Stimulated activated CD4-positive, alpha-beta T cell treated with anti-CD3 and anti-CD28 coated beads, Interleukin-4, amount 100 ng/mL, for 24 hours (primary cell): ENCODE results near the gene KCNE5.
"Not testable (repeated sequence)": the region's sequence is repeated elsewhere in the genome, so short reads cannot be mapped to it uniquely, and the experiment has no call there.

Experiments
- DNase-seq: peaks from one replicate; pipeline ENCODE4 v3.0.0-alpha.2; 2020

Gene KCNE5

DNA sequence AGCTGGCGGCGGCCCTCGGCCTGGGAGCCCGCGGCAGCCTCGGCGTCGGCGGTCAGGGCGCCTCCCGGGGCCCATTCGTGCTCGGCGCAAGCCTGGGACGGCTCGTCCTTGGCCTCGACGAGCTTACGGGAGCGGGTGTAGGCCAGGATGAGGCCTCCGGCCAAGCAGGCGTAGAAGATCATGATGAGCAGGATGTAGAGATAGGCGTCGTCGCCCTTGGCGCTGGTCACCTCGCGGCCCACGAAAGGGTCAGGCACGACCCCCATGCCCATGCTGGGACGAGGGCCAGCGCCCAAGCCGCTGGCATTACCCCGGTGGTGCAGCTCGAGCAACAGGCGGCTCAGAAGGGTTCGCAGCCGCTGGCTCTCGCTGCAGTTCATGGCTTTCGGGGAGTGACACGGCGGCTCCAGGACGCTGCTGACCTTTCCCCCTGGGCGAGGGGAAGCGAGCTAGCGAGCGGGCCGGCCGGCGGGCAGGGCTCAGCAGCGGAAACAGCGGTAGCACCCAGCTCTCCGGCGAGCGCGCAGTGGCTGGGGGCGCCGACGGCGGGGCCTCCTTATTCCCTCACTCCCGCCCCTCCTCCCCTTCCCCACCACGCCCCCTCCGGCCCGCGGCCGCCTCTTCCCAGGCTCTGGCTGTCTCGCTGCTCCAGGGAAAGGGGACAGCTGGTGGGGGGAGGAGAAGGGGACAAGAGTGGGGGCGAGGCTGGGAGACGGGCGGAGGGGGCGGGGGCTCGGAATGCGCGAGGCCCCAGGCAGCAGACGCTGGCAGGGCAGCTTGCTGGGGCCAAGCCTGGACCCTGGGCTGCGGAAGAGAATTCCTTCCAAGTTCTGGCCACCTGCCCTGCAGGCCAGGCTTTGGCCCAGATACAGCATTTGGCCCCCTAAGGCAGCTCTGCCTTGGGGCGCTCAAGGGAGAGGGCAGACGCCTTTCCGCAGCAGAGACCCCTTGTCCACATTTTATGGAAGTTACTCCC lies at the start of gene KCNE5:
Gene KCNE5, minus strand, starts transcription at position 532 of the 976 bp plus-strand sequence. Its CDS starts 152 bp downstream, at position 380.
- DNase-seq, result no peak

GRCh38 chrX:109672239-109672638 lies 47.3 kb upstream of the KCNE5 start:
- no peak for DNase-seq

GRCh38 chrX:109671170-109671569 lies 46.2 kb upstream of the KCNE5 start:
- DNase-seq, result not testable (repeated sequence)

DNA sequence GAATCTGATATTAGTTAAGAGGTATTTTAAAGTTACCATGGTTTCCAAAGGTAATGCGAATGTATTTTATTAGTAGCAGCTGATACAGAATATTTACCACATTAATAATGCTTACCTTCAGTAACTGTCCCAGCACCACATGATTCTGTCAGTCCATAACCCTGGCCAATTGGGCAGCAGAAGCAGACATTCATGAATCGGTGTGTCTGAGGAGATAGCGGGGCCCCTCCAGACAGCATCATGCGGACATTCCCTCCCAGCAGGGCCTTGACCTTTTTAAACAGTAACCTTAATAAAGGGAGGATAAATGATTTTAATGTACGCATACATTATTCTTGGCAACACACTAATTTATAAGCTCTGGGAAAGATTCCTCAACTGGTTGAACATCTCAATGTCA lies 43.0 kb upstream of the KCNE5 start:
- no peak for DNase-seq

- no peak for DNase-seq
Observed at GRCh38 chrX:109660435-109661143, 35.6 kb upstream of the KCNE5 start.

- no peak for DNase-seq
Observed at GRCh38 chrX:109658391-109658790, 33.4 kb upstream of the KCNE5 start.

DNA sequence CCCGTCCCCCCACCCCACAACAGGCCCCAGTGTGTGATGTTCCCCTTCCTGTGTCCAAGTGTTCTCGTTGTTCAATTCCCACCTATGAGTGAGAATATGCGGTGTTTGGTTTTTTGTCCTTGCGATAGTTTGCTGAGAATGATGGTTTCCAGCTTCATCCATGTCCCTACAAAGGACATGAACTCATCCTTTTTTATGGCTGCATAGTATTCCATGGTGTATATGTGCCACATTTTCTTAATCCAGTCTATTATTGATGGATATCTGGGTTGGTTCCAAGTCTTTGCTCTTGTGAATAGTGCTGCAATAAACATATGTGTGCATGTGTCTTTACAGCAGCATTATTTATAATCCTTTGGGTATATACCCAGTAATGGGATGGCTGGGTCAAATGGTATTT lies 32.4 kb upstream of the KCNE5 start:
- not testable (repeated sequence) for DNase-seq

DNA sequence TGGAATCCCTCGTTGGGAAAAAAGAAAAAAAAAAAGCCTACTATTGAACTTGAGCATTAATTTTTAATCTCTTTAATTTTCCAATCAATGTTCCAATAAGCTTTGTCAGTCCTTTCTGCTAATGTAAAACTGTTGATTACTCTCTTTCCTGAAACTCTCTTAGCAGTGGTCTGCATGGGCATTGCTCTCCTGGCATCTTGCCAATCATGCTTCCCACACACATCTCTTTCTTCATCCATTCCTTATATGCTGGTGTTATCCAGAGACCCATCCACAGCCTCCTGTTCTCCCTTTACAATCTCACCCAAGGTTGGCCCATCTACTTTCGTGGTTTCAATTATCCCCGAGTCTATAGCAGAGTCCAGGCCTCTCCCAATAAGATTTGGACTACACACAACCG lies 31.8 kb upstream of the KCNE5 start:
- no peak for DNase-seq

- no peak for DNase-seq
Observed at GRCh38 chrX:109655502-109656201, 30.7 kb upstream of the KCNE5 start.

DNA sequence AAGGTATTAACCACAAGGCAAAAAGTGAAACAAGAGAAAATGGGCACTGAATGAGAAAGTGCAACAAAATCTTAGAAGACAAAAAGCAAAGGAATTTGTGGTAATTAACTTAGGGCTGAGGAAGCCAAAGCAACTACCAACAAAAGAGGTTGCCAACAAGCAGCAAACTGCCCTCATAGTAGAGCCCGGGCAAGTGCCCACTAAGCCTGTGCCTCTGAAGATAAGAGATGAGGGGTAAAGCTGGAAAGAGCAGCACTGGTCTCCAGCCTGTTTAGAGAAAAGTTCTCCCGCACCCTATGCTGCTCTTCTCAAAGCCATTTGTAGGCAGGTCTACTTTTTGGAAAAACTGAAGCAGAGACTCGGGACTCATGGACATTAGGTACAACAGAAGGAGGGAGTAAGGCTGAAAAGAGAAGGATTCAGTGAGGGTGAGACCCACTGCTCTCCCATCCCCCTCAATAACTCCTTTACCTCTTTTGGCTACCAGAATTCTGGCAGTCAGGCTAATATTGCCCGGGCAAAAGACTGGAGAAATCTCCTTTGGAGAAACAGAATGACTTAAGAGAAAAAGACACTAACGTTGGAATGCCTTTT lies 29.6 kb upstream of the KCNE5 start:
- DNase-seq, result no peak

GRCh38 chrX:109644671-109645070 lies 19.7 kb upstream of the KCNE5 start:
- DNase-seq, result not testable (repeated sequence)

- no peak for DNase-seq
Observed at GRCh38 chrX:109643687-109644086, 18.7 kb upstream of the KCNE5 start.

GRCh38 chrX:109638158-109638557 lies 13.2 kb upstream of the KCNE5 start:
- no peak for DNase-seq

GRCh38 chrX:109637477-109637876 lies 12.5 kb upstream of the KCNE5 start:
- not testable (repeated sequence) for DNase-seq

DNA sequence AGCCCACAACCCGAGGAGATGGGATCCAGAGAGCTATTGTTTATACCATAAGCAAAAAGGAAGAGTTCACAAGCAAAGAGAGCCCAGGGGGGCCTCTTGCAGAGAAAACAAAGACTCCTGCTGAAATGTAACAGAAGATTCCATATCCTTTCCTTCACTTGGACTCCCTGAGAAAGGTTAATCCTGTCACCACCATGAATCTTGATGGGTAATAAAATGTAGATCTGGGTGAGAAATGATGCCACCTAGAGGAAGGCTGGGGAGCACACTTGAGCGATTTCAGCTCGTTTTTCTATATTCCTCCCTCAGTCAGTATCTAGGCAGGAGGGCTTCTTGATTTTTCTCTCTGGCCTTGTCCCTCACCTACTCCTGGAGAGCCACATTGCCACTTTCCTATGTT lies 10.2 kb upstream of the KCNE5 start:
- DNase-seq, result no peak

- no peak for DNase-seq
Observed at GRCh38 chrX:109632906-109633504, 8.0 kb upstream of the KCNE5 start.

DNA sequence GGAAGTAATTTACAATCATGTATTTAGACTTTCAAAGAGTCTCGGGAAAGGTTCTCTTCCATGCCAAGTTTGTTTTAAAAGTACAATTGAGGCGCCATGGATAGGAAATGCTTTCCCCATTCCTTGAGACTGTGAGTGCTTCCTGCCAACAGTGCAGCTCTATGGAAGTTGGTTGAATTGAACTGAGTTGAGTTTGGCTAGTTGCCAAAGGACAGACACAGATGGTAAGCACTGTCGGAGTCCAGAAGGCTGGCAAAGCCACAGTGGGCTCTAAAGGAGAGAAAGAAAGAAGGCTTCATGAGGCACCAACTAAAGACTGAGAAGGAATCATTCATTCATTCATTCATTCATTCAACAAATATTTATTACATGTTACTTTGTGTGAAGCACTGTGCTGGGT lies 4.3 kb upstream of the KCNE5 start:
- DNase-seq, result no peak

GRCh38 chrX:109626637-109627036 lies 1.7 kb upstream of the KCNE5 start:
- no peak for DNase-seq

- DNase-seq, result no peak
Observed at GRCh38 chrX:109623997-109624396, 975 bp downstream of the KCNE5 start.

- DNase-seq, result no peak
Observed at GRCh38 chrX:109622270-109622669, 2.7 kb downstream of the KCNE5 start.

- no peak for DNase-seq
Observed at GRCh38 chrX:109619771-109620170, 5.2 kb downstream of the KCNE5 start.

DNA sequence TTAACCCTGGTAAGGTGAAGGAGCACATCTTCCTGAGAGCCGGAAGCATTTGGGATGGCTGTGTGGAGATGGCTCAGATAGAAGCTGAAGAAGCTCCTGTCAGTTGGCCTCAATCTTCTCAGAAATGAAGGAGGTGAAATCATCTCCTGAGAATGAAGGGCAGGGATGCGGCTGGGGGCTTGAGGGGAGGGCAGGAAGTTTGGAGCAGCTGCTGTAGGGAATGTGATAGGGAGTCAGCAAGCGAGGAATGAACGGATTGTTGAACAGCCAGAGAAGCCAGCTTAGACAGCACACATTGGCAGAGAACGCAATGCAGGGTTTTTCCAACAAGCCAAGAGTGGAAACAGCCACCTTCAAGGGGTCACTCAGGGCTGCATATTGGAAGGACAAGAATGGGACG lies 10.0 kb downstream of the KCNE5 start:
- DNase-seq, result no peak

DNA sequence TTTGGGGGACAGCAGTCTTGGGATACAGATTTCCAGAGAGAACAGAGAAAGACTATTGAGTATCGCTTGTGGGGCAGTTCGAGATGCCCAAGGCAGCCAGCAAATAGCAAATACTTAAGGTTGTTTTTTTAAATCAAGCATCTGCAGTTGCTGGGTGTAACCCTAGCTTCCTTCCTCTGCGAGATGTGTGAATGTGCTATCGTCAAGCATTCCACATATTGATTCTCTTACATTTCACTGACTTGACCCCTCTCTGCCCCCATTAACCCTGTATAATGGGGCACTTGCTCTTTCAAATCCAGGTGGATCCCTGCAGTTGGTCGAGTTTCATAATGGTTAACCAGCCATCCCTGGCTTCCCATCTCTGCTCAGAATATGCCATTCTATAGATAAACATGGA lies 23.5 kb downstream of the KCNE5 start:
- no peak for DNase-seq
